ENCODE results near the gene TRIM56. TPM values are rescaled to one million over a fixed set of nuclear protein-coding genes. Genes with fewer than 3 reads are reported as not detected.
A peak's percentile ranks its signal among the peaks of the same experiment; 100 is the strongest.

The TRIM56 gene
- total and polyA plus RNA-seq, 9 of the 15 experiments (the other 6 are each of a cell fraction or from before 2014, with no cell fraction given), result 2.0 to 29.7 (median 11.6) TPM

DNA sequence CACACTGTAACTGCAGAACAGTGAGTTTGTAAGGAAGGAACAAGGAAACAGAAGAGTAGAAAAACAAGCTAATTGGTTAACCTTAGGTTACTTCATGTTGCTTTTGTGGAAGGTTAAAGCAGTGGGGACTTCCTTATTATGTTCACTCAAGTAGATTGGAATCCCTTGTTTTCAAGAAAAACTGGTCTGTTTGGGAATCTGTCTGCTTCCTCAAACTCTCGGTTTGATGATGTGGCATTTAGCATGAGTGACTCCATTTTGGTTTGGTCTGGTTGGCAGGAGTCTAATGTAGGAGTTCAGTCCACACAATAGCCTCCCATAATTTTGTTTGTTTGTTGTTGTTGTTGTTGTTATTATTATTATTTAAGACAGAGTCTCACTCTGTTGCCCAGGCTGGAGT is 3.8 kb upstream of the TRIM56 start (continued):
- TF ChIP-seq KAT7 (CRISPR knock-in tag; IDR thresholded peaks at IDR 0.05; ENCODE audit: borderline replicate concordance) (no peak), MAFG (tag; conservative IDR thresholded peaks at IDR 0.05) (0 out of 2 replicates have a peak, but pooled peaks have one; percentile 7), MEF2D (tag; conservative IDR thresholded peaks at IDR 0.05; ENCODE audit: low read depth) (peak; percentile 89), ZNF766 (CRISPR knock-in tag; conservative IDR thresholded peaks at IDR 0.05) (no peak), NR4A1 (CRISPR knock-in tag; IDR thresholded peaks at IDR 0.05) (no peak), NR4A1 (tag; IDR thresholded peaks at IDR 0.05) (peak; percentile 93), PTRF (tag; IDR thresholded peaks at IDR 0.05) (peak; percentile 84), PYGO2 (tag; IDR thresholded peaks at IDR 0.05) (peak; percentile 90), ATF1 (CRISPR knock-in tag; IDR thresholded peaks at IDR 0.05) (no peak), ATF1 (tag; IDR thresholded peaks at IDR 0.05) (peak; percentile 20; the same call in 1 of the 2 replicates), ZNF583 (CRISPR knock-in tag; IDR thresholded peaks at IDR 0.05) (peak; percentile 87), KDM2B (CRISPR knock-in tag; IDR thresholded peaks at IDR 0.05) (peak; percentile 40; the same call in 1 of the 2 replicates), BACH1 (tag; IDR thresholded peaks at IDR 0.05) (peak; percentile 30; the same call in 1 of the 2 replicates), ZNF41 (CRISPR knock-in tag; conservative IDR thresholded peaks at IDR 0.05) (peak; percentile 69), ZNF311 (CRISPR knock-in tag; IDR thresholded peaks at IDR 0.05) (peak; percentile 88), KLF6 (CRISPR knock-in tag; IDR thresholded peaks at IDR 0.05; ENCODE audit: borderline replicate concordance) (peak; percentile 84; the same call in 1 of the 2 replicates), DIDO1 (tag; IDR thresholded peaks at IDR 0.05; ENCODE audit: low read depth) (peak; percentile 29; the same call in 1 of the 2 replicates), ZFPM2 (CRISPR knock-in tag; IDR thresholded peaks at IDR 0.05) (no peak)
- TF ChIP-seq, protein P1, sequence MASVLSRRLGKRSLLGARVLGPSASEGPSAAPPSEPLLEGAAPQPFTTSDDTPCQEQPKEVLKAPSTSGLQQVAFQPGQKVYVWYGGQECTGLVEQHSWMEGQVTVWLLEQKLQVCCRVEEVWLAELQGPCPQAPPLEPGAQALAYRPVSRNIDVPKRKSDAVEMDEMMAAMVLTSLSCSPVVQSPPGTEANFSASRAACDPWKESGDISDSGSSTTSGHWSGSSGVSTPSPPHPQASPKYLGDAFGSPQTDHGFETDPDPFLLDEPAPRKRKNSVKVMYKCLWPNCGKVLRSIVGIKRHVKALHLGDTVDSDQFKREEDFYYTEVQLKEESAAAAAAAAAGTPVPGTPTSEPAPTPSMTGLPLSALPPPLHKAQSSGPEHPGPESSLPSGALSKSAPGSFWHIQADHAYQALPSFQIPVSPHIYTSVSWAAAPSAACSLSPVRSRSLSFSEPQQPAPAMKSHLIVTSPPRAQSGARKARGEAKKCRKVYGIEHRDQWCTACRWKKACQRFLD (CRISPR knock-in tag; IDR thresholded peaks at IDR 0.05), result peak; percentile 67; the same call in 1 of the 2 replicates
- TF ChIP-seq, protein P2, sequence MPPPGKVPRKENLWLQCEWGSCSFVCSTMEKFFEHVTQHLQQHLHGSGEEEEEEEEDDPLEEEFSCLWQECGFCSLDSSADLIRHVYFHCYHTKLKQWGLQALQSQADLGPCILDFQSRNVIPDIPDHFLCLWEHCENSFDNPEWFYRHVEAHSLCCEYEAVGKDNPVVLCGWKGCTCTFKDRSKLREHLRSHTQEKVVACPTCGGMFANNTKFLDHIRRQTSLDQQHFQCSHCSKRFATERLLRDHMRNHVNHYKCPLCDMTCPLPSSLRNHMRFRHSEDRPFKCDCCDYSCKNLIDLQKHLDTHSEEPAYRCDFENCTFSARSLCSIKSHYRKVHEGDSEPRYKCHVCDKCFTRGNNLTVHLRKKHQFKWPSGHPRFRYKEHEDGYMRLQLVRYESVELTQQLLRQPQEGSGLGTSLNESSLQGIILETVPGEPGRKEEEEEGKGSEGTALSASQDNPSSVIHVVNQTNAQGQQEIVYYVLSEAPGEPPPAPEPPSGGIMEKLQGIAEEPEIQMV (tag; conservative IDR thresholded peaks at IDR 0.05; ENCODE audit: low read depth), result peak; percentile 72
- TF ChIP-seq, protein P3, sequence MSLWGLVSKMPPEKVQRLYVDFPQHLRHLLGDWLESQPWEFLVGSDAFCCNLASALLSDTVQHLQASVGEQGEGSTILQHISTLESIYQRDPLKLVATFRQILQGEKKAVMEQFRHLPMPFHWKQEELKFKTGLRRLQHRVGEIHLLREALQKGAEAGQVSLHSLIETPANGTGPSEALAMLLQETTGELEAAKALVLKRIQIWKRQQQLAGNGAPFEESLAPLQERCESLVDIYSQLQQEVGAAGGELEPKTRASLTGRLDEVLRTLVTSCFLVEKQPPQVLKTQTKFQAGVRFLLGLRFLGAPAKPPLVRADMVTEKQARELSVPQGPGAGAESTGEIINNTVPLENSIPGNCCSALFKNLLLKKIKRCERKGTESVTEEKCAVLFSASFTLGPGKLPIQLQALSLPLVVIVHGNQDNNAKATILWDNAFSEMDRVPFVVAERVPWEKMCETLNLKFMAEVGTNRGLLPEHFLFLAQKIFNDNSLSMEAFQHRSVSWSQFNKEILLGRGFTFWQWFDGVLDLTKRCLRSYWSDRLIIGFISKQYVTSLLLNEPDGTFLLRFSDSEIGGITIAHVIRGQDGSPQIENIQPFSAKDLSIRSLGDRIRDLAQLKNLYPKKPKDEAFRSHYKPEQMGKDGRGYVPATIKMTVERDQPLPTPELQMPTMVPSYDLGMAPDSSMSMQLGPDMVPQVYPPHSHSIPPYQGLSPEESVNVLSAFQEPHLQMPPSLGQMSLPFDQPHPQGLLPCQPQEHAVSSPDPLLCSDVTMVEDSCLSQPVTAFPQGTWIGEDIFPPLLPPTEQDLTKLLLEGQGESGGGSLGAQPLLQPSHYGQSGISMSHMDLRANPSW (CRISPR knock-in tag; IDR thresholded peaks at IDR 0.05), result no peak
- TF ChIP-seq, protein P4, sequence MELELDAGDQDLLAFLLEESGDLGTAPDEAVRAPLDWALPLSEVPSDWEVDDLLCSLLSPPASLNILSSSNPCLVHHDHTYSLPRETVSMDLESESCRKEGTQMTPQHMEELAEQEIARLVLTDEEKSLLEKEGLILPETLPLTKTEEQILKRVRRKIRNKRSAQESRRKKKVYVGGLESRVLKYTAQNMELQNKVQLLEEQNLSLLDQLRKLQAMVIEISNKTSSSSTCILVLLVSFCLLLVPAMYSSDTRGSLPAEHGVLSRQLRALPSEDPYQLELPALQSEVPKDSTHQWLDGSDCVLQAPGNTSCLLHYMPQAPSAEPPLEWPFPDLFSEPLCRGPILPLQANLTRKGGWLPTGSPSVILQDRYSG (tag; conservative IDR thresholded peaks at IDR 0.05; ENCODE audit: low read depth), result peak; percentile 90

Measured in K562 (cell line).